H9 (cell line): ENCODE data around the gene ZYG11A. TPM values are rescaled to one million over a fixed set of nuclear protein-coding genes. Genes with fewer than 3 reads are reported as not detected.

Experiments used
- DNase-seq: peaks from one replicate; pipeline ENCODE4 v3.0.0-alpha.2; 2017
- H2AFZ ChIP-seq: one replicate; pipeline ENCODE4 v1.6.1; 2013; ENCODE audit warnings: mild to moderate bottlenecking, low read length, control low read depth, moderate library complexity
- H2AK5ac ChIP-seq: 2 replicates; pipeline ENCODE4 v1.6.1; 2013; ENCODE audit warnings: low read length, control low read depth, mixed read lengths; ENCODE audit not compliant: insufficient read length
- H2BK120ac ChIP-seq: one replicate; pipeline ENCODE4 v1.6.1; 2013; ENCODE audit warnings: low read depth, mild to moderate bottlenecking, low read length, control low read depth, inconsistent platforms; ENCODE audit not compliant: poor library complexity, severe bottlenecking
- H2BK12ac ChIP-seq: 2 replicates; pipeline ENCODE4 v1.6.1; 2013; ENCODE audit warnings: low read length, control low read depth, mixed read lengths, low read depth; ENCODE audit not compliant: insufficient read length
- H2BK15ac ChIP-seq: 2 replicates; pipeline ENCODE4 v1.6.1; 2013; ENCODE audit warnings: low read depth, low read length, control low read depth
- H2BK20ac ChIP-seq: one replicate; pipeline ENCODE4 v1.6.1; 2013; ENCODE audit warnings: low read depth, mild to moderate bottlenecking, low read length, control low read depth, inconsistent platforms; ENCODE audit not compliant: poor library complexity, severe bottlenecking
- H2BK5ac ChIP-seq: 2 replicates; pipeline ENCODE4 v1.6.1; 2013; ENCODE audit warnings: low read length, control low read depth, mixed read lengths; ENCODE audit not compliant: insufficient read length
- H3K14ac ChIP-seq: 2 replicates; pipeline ENCODE4 v1.6.1; 2013; ENCODE audit warnings: low read length, control low read depth; ENCODE audit not compliant: insufficient read depth
- H3K18ac ChIP-seq: 2 replicates; pipeline ENCODE4 v1.6.1; 2013; ENCODE audit warnings: low read depth, mild to moderate bottlenecking, mixed read lengths, low read length, control low read depth; ENCODE audit not compliant: insufficient read length
- H3K23ac ChIP-seq: 2 replicates; pipeline ENCODE4 v1.6.1; 2013; ENCODE audit warnings: low read length, control low read depth, mixed read lengths, low read depth; ENCODE audit not compliant: insufficient read length
- H3K23me2 ChIP-seq: 2 replicates; pipeline ENCODE4 v1.6.1; 2013; ENCODE audit warnings: low read depth, mild to moderate bottlenecking, mixed read lengths, low read length, control low read depth; ENCODE audit not compliant: insufficient read length, poor library complexity, severe bottlenecking
- H3K27ac ChIP-seq: 2 replicates; pipeline ENCODE4 v1.5.1; 2013; ENCODE audit warnings: low read length, control low read depth, mixed read lengths, low read depth; ENCODE audit not compliant: insufficient read length
- H3K27me3 ChIP-seq: 2 replicates; pipeline ENCODE4 v1.6.1; 2013; ENCODE audit warnings: low read length, control low read depth, inconsistent platforms; ENCODE audit not compliant: insufficient read depth
- H3K4ac ChIP-seq: 2 replicates; pipeline ENCODE4 v1.6.1; 2013; ENCODE audit warnings: low read depth, mild to moderate bottlenecking, control low read depth, inconsistent platforms, low read length, moderate library complexity
- H3K4me1 ChIP-seq: 2 replicates; pipeline ENCODE4 v1.6.1; 2013; ENCODE audit warnings: low read length, control low read depth, inconsistent platforms; ENCODE audit not compliant: insufficient read depth
- H3K4me2 ChIP-seq: 2 replicates; pipeline ENCODE4 v1.6.1; 2013; ENCODE audit warnings: low read length, control low read depth, mixed read lengths; ENCODE audit not compliant: insufficient read length, insufficient read depth
- H3K56ac ChIP-seq: 2 replicates; pipeline ENCODE4 v1.6.1; 2013; ENCODE audit warnings: low read depth, mild to moderate bottlenecking, mixed read lengths, low read length, control low read depth; ENCODE audit not compliant: insufficient read length
- H3K79me1 ChIP-seq: 2 replicates; pipeline ENCODE4 v1.6.1; 2013; ENCODE audit warnings: low read depth, mild to moderate bottlenecking, moderate library complexity, low read length, control low read depth, inconsistent platforms; ENCODE audit not compliant: insufficient read depth, poor library complexity, severe bottlenecking
- H3K79me2 ChIP-seq: 2 replicates; pipeline ENCODE4 v1.6.1; 2013; ENCODE audit warnings: low read length, control low read depth, inconsistent platforms; ENCODE audit not compliant: insufficient read depth
- H3K9ac ChIP-seq: 2 replicates; pipeline ENCODE4 v1.6.1; 2013; ENCODE audit warnings: low read length, control low read depth, mixed read lengths; ENCODE audit not compliant: insufficient read length; ENCODE audit errors: extremely low read depth
- H3K9me3 ChIP-seq: one replicate; pipeline ENCODE4 v1.6.1; 2013; ENCODE audit warnings: low read depth, low read length, inconsistent platforms; ENCODE audit not compliant: control insufficient read depth
- H3T11ph ChIP-seq: one replicate; pipeline ENCODE4 v1.6.1; 2013; ENCODE audit warnings: mild to moderate bottlenecking, low read length, control low read depth, inconsistent platforms
- H4K20me1 ChIP-seq: one replicate; pipeline ENCODE4 v1.6.1; 2013; ENCODE audit not compliant: control insufficient read depth, insufficient read length, insufficient read depth
- H4K5ac ChIP-seq: 2 replicates; pipeline ENCODE4 v1.6.1; 2013; ENCODE audit warnings: low read depth, mild to moderate bottlenecking, mixed read lengths, low read length, control low read depth; ENCODE audit not compliant: insufficient read length
- H4K8ac ChIP-seq: replicated peaks from 2 replicates; pipeline ENCODE4 v1.6.1; 2013; ENCODE audit warnings: low read length, control low read depth, mixed read lengths, low read depth; ENCODE audit not compliant: insufficient read length
- H4K91ac ChIP-seq: 2 replicates; pipeline ENCODE4 v1.6.1; 2013; ENCODE audit warnings: low read depth, mild to moderate bottlenecking, moderate library complexity, mixed read lengths, low read length, control low read depth; ENCODE audit not compliant: insufficient read length
- H3K27ac Mint-ChIP-seq, 3 experiments: 2 replicates in 2 of 3; 3 replicates in 1 of 3; pipeline ENCODE4 v1.8.0; 2020 to 2021; ENCODE audit warnings: mixed read lengths in 3 of 3, mild to moderate bottlenecking in 1 of 3, moderate library complexity in 1 of 3
- H3K27me3 Mint-ChIP-seq: 2 replicates; pipeline ENCODE4 v1.8.0; 2021; ENCODE audit warnings: low read depth, mild to moderate bottlenecking, moderate library complexity, mixed read lengths
- H3K36me3 Mint-ChIP-seq, 3 experiments: 2 replicates in 2 of 3; 3 replicates in 1 of 3; pipeline ENCODE4 v1.8.0; 2020 to 2021; ENCODE audit warnings: low read depth in 3 of 3, mixed read lengths in 3 of 3; ENCODE audit not compliant: insufficient read depth in 1 of 3
- H3K4me1 Mint-ChIP-seq, 2 experiments: 2 replicates each; pipeline ENCODE4 v1.8.0; 2020; ENCODE audit warnings: mixed read lengths in 2 of 2
- H3K4me3 Mint-ChIP-seq, 2 experiments: 2 replicates in 1 of 2; 3 replicates in 1 of 2; pipeline ENCODE4 v1.8.0; 2020 to 2021; ENCODE audit warnings: mild to moderate bottlenecking in 2 of 2, mixed read lengths in 2 of 2, moderate library complexity in 1 of 2
- H3K9me3 Mint-ChIP-seq, 2 experiments: 2 replicates in 1 of 2; 3 replicates in 1 of 2; pipeline ENCODE4 v1.8.0; 2020; ENCODE audit warnings: mild to moderate bottlenecking in 2 of 2, mixed read lengths in 2 of 2, moderate library complexity in 1 of 2
- CTCF ChIP-seq: fragments of 200-600 bp; sonication (generic); conservative IDR thresholded peaks from 3 replicates; pipeline ENCODE4 v1.8.0; 2021; ENCODE audit warnings: antibody characterized with exemption, mild to moderate bottlenecking
- WGBS: extraction: QIAGEN DNeasy Blood & Tissue Kit; methylation state at CpG from one replicate; pipeline ENCODE4 v1.1.7; 2013; ENCODE audit warnings: missing lambda C conversion rate, low lambda C conversion rate, mixed read lengths; ENCODE audit not compliant: insufficient read length; ENCODE audit errors: extremely low coverage; 5-methylcytosine and 5-hydroxymethylcytosine counted together
- total RNA-seq: library from RNA; stranded (reverse); gene quantifications from 2 replicates; pipeline ENCODE4 v1.2.1, GENCODE V29; 2021

ZYG11A gene
- total RNA-seq, 1 experiment from 2014 or later, result 2.1 TPM

GRCh38 chr1:52795464-52795863, 47.1 kb upstream of the ZYG11A start:
- Histone ChIP-seq H3K18ac (no peak overlapping the region), H3K79me2 (no peaks in the 10 kb centered on the region), H4K20me1 (no peaks in the 10 kb centered on the region), H2BK5ac (no peak overlapping the region), H3K14ac (no peak overlapping the region), H3K27me3 (no peaks in the 10 kb centered on the region), H3K4ac (no peak overlapping the region), H3T11ph (no peak overlapping the region), H3K79me1 (no peaks in the 10 kb centered on the region), H2BK120ac (no peak overlapping the region), H4K91ac (no peak overlapping the region), H3K4me1 (no peaks in the 10 kb centered on the region), H3K27ac (no peak overlapping the region), H3K9me3 (no peaks in the 10 kb centered on the region), H3K23ac (no peak overlapping the region), H3K4me2 (no peak overlapping the region), H2BK20ac (no peak overlapping the region), H2AFZ (no peak overlapping the region), H4K8ac (no peak overlapping the region), H2AK5ac (no peak overlapping the region), H2BK15ac (no peak overlapping the region), H3K23me2 (no peaks in the 10 kb centered on the region), H4K5ac (no peak overlapping the region), H3K56ac (no peak overlapping the region), H3K9ac (no peak overlapping the region), H2BK12ac (no peak overlapping the region)
- Mint-ChIP-seq H3K27me3 (no peaks in the 10 kb centered on the region), H3K9me3 (no peaks in the 10 kb centered on the region), H3K4me3 (no peak overlapping the region), H3K4me1 (no peaks in the 10 kb centered on the region), H3K27ac (peak overlapping the region in 1 of 3 experiments; percentile 48; a peak in 1 of 7 replicates), H3K36me3 (peaks cover 1 to 8% (median 4%) of the 10 kb centered on the region in 3 experiments; a peak in 5 of 7 replicates)
- no peak for DNase-seq
- TF ChIP-seq CTCF, result no peak
- 100% methylated on average over 1 of the region's 3 CpGs for WGBS
